Natural killer cell (primary cell): Measurements from ENCODE around the gene RRP15. TPM values are rescaled to one million over a fixed set of nuclear protein-coding genes. Genes with fewer than 3 reads are reported as not detected.
A peak's percentile ranks its signal among the peaks of the same experiment; 100 is the strongest.

Source experiments
- ATAC-seq, 3 donors: fragments of 150-1000 bp in 2 of 3; fragments of 200-7000 bp in 1 of 3; cut with Tn5 transposase; 1 replicate in 1 of 3; 2 replicates in 2 of 3; pipeline ENCODE4 v1.10.0; 2021; ENCODE audit warnings: mild to moderate bottlenecking in 2 of 3, moderate library complexity in 2 of 3
- DNase-seq, 2 donors: peaks; one replicate each; pipeline versions ENCODE4 v3.0.0 to v3.0.0-alpha.2; 2013 to 2021; ENCODE audit warnings: mixed read lengths in 1 of 2
- H3K27ac ChIP-seq: one replicate; pipeline ENCODE4 v1.5.1; 2013; ENCODE audit warnings: mild to moderate bottlenecking, low read length
- H3K27me3 ChIP-seq: one replicate; pipeline ENCODE4 v1.6.1; 2013; ENCODE audit warnings: low read length; ENCODE audit not compliant: control insufficient read depth, insufficient read depth
- H3K36me3 ChIP-seq: one replicate; pipeline ENCODE4 v1.6.1; 2013; ENCODE audit warnings: low read length; ENCODE audit not compliant: control insufficient read depth, insufficient read depth
- H3K4me1 ChIP-seq: one replicate; pipeline ENCODE4 v1.6.1; 2013; ENCODE audit warnings: low read length; ENCODE audit not compliant: control insufficient read depth, insufficient read depth
- H3K4me3 ChIP-seq: one replicate; pipeline ENCODE4 v1.5.1; 2013; ENCODE audit warnings: low read length
- H3K9me3 ChIP-seq: one replicate; pipeline ENCODE4 v1.6.1; 2013; ENCODE audit warnings: low read length; ENCODE audit not compliant: control insufficient read depth, insufficient read depth
- H3K27ac Mint-ChIP-seq, 2 donors: one replicate each; pipeline ENCODE4 v1.8.0; 2022; ENCODE audit warnings: mild to moderate bottlenecking in 2 of 2, mixed read lengths in 2 of 2, moderate library complexity in 1 of 2
- H3K27me3 Mint-ChIP-seq, 2 donors: one replicate each; pipeline ENCODE4 v1.8.0; 2022; ENCODE audit warnings: low read depth in 2 of 2, mixed read lengths in 2 of 2
- H3K36me3 Mint-ChIP-seq: one replicate; pipeline ENCODE4 v1.8.0; 2022; ENCODE audit warnings: mixed read lengths
- H3K4me1 Mint-ChIP-seq, 2 donors: one replicate each; pipeline ENCODE4 v1.8.0; 2022; ENCODE audit warnings: mixed read lengths in 2 of 2
- H3K4me3 Mint-ChIP-seq: one replicate; pipeline ENCODE4 v1.8.0; 2022; ENCODE audit warnings: mild to moderate bottlenecking, moderate library complexity, mixed read lengths
- H3K9me3 Mint-ChIP-seq, 2 donors: one replicate each; pipeline ENCODE4 v1.8.0; 2022; ENCODE audit warnings: mixed read lengths in 2 of 2
- CTCF ChIP-seq: fragments of 200-600 bp; IDR thresholded peaks from one replicate; pipeline ENCODE4 v1.8.0; 2022; ENCODE audit warnings: antibody characterized with exemption
- WGBS: methylation state at CpG from one replicate; pipeline ENCODE4 v1.1.7; 2013; ENCODE audit warnings: missing lambda C conversion rate; ENCODE audit not compliant: insufficient coverage; 5-methylcytosine and 5-hydroxymethylcytosine counted together
- intact Hi-C: fragments of 100-400 bp; cut with micrococcal nuclease; formaldehyde crosslinking; loops from one replicate; pipeline ENCODE4 v1.14.2; 2022
- total RNA-seq, 4 donors: library from RNA; stranded (reverse); fragments of 120-200 nt in 1 of 4; gene quantifications; one replicate each; pipeline versions ENCODE4 v1.2.3 to v1.2.4, GENCODE V29; 2013 to 2022

Gene RRP15
- total RNA-seq, 3 donors from 2014 or later (not counting 1 experiment from before 2014, with no cell fraction given) = 9.2 to 15.3 (median 13.3) TPM

- Histone ChIP-seq H3K27ac (no peak overlapping the region), H3K4me3 (no peak overlapping the region), H3K36me3 (no peaks in the 10 kb centered on the region), H3K27me3 (no peaks in the 10 kb centered on the region), H3K9me3 (no peaks in the 10 kb centered on the region), H3K4me1 (peaks cover 4% of the 10 kb centered on the region)
- intact Hi-C loops = no loop called here
- ATAC-seq (no peak), DNase-seq (no peak)
- no peak for TF ChIP-seq CTCF
- no peak overlapping the region for H3K27ac Mint-ChIP-seq
- H3K4me3 Mint-ChIP-seq = no peak overlapping the region
- peaks cover 8% of the 10 kb centered on the region in 2 donors for H3K4me1 Mint-ChIP-seq
- H3K27me3 Mint-ChIP-seq = peaks cover 6 to 8% of the 10 kb centered on the region in 2 donors
- no peaks in the 10 kb centered on the region for H3K36me3 Mint-ChIP-seq
- whole genome bisulfite sequencing = 80% methylated on average over 2 of the region's 2 CpGs
- H3K9me3 Mint-ChIP-seq = no peaks in the 10 kb centered on the region
Measured at GRCh38 chr1:218376722-218377121, 91.6 kb downstream of the RRP15 start.

GRCh38 chr1:218377143-218377660 lies 92.1 kb downstream of the RRP15 start:
- Histone ChIP-seq H3K9me3 (no peaks in the 10 kb centered on the region), H3K4me1 (peaks cover 4% of the 10 kb centered on the region), H3K4me3 (no peak overlapping the region), H3K27ac (no peak overlapping the region), H3K27me3 (no peaks in the 10 kb centered on the region), H3K36me3 (no peaks in the 10 kb centered on the region)
- ATAC-seq (peak; percentile 52 to 60 (median 53)), DNase-seq (peak in 1 of 2 donors; percentile 49)
- Mint-ChIP-seq H3K36me3 (no peaks in the 10 kb centered on the region), H3K27ac (no peak overlapping the region), H3K9me3 (no peaks in the 10 kb centered on the region), H3K27me3 (peaks cover 6 to 8% of the 10 kb centered on the region in 2 donors), H3K4me3 (no peak overlapping the region), H3K4me1 (peaks cover 8% of the 10 kb centered on the region in 2 donors)
- 62% methylated on average over 2 of the region's 4 CpGs for WGBS
- intact Hi-C loops = no loop called here
- no peak for TF ChIP-seq CTCF

GRCh38 chr1:218380125-218380977 lies 95.3 kb downstream of the RRP15 start:
- no peak overlapping the region for H3K27ac Mint-ChIP-seq
- H3K27me3 ChIP-seq = no peaks in the 10 kb centered on the region
- H3K4me3 Mint-ChIP-seq = no peak overlapping the region
- no peak for DNase-seq
- no peak overlapping the region for H3K4me3 ChIP-seq
- no peak for TF ChIP-seq CTCF
- peaks cover 2 to 14% of the 10 kb centered on the region in 2 donors for H3K27me3 Mint-ChIP-seq
- no peaks in the 10 kb centered on the region for H3K36me3 ChIP-seq
- no peak for ATAC-seq
- peaks cover 8% of the 10 kb centered on the region in 2 donors for H3K4me1 Mint-ChIP-seq
- no peak overlapping the region for H3K27ac ChIP-seq
- peaks cover 4% of the 10 kb centered on the region for H3K4me1 ChIP-seq
- no peaks in the 10 kb centered on the region for H3K9me3 ChIP-seq
- no peaks in the 10 kb centered on the region for H3K36me3 Mint-ChIP-seq
- no peaks in the 10 kb centered on the region for H3K9me3 Mint-ChIP-seq
- WGBS = 92% methylated on average over 7 of the region's 7 CpGs
- intact Hi-C loops = no loop called here
